IPS-15b (cell line): ENCODE results near the gene WDR37.

Experiments used
- H3K27me3 ChIP-seq: one replicate; pipeline ENCODE4 v1.6.1; 2013; ENCODE audit warnings: low read length; ENCODE audit not compliant: control insufficient read depth, insufficient read depth
- H3K36me3 ChIP-seq: one replicate; pipeline ENCODE4 v1.6.1; 2013; ENCODE audit warnings: low read length; ENCODE audit not compliant: control insufficient read depth, insufficient read depth
- H3K4me1 ChIP-seq: one replicate; pipeline ENCODE4 v1.6.1; 2013; ENCODE audit warnings: mild to moderate bottlenecking, low read length; ENCODE audit not compliant: control insufficient read depth, insufficient read depth
- H3K4me3 ChIP-seq: one replicate; pipeline ENCODE4 v1.5.1; 2013; ENCODE audit warnings: low read depth, low read length
- H3K9ac ChIP-seq: one replicate; pipeline ENCODE4 v1.6.1; 2013; ENCODE audit warnings: low read depth, mild to moderate bottlenecking, low read length
- H3K9me3 ChIP-seq: one replicate; pipeline ENCODE4 v1.6.1; 2013; ENCODE audit warnings: mild to moderate bottlenecking, low read length; ENCODE audit not compliant: control insufficient read depth, insufficient read depth

The WDR37 gene

GRCh38 chr10:1123198-1123597 is 67.0 kb downstream of the WDR37 start:
- Histone ChIP-seq H3K9me3 (no peaks in the 10 kb centered on the region), H3K4me3 (no peak overlapping the region), H3K36me3 (peaks cover 22% of the 10 kb centered on the region), H3K4me1 (no peaks in the 10 kb centered on the region), H3K9ac (no peak overlapping the region), H3K27me3 (no peaks in the 10 kb centered on the region)

GRCh38 chr10:1123972-1124371 is 67.8 kb downstream of the WDR37 start:
- Histone ChIP-seq H3K27me3 (no peaks in the 10 kb centered on the region), H3K4me3 (no peak overlapping the region), H3K9me3 (no peaks in the 10 kb centered on the region), H3K4me1 (no peaks in the 10 kb centered on the region), H3K9ac (no peak overlapping the region), H3K36me3 (peaks cover 25% of the 10 kb centered on the region)

- Histone ChIP-seq H3K36me3 (peaks cover 29% of the 10 kb centered on the region), H3K9me3 (no peaks in the 10 kb centered on the region), H3K4me3 (no peak overlapping the region), H3K9ac (no peak overlapping the region), H3K4me1 (no peaks in the 10 kb centered on the region), H3K27me3 (no peaks in the 10 kb centered on the region)
These were observed 68.6 kb downstream of the WDR37 start for GRCh38 chr10:1124796-1125195.

GRCh38 chr10:1126461-1126860 is 70.3 kb downstream of the WDR37 start:
- Histone ChIP-seq H3K36me3 (peaks cover 33% of the 10 kb centered on the region), H3K9ac (no peak overlapping the region), H3K4me3 (no peak overlapping the region), H3K4me1 (no peaks in the 10 kb centered on the region), H3K9me3 (no peaks in the 10 kb centered on the region), H3K27me3 (no peaks in the 10 kb centered on the region)

GRCh38 chr10:1127629-1128028 is 71.4 kb downstream of the WDR37 start:
- no peak overlapping the region for H3K4me3 ChIP-seq
- no peak overlapping the region for H3K9ac ChIP-seq
- H3K36me3 ChIP-seq, result peaks cover 24% of the 10 kb centered on the region
- H3K4me1 ChIP-seq, result no peaks in the 10 kb centered on the region
- no peaks in the 10 kb centered on the region for H3K27me3 ChIP-seq
- H3K9me3 ChIP-seq, result no peaks in the 10 kb centered on the region

GRCh38 chr10:1128115-1128514 is 71.9 kb downstream of the WDR37 start:
- Histone ChIP-seq H3K27me3 (no peaks in the 10 kb centered on the region), H3K4me3 (no peak overlapping the region), H3K4me1 (no peaks in the 10 kb centered on the region), H3K9me3 (no peaks in the 10 kb centered on the region), H3K9ac (no peak overlapping the region), H3K36me3 (peaks cover 24% of the 10 kb centered on the region)

- Histone ChIP-seq H3K4me1 (no peaks in the 10 kb centered on the region), H3K27me3 (no peaks in the 10 kb centered on the region), H3K36me3 (peaks cover 24% of the 10 kb centered on the region), H3K9me3 (no peaks in the 10 kb centered on the region), H3K4me3 (no peak overlapping the region), H3K9ac (no peak overlapping the region)
These were observed 72.5 kb downstream of the WDR37 start for GRCh38 chr10:1128649-1129048.

GRCh38 chr10:1130226-1130625 is 74.0 kb downstream of the WDR37 start:
- H3K4me1 ChIP-seq, result no peaks in the 10 kb centered on the region

GRCh38 chr10:1130995-1131790 is 75.0 kb downstream of the WDR37 start:
- Histone ChIP-seq H3K9ac (no peak overlapping the region), H3K4me3 (no peak overlapping the region), H3K4me1 (no peaks in the 10 kb centered on the region), H3K36me3 (peaks cover 17% of the 10 kb centered on the region), H3K9me3 (no peaks in the 10 kb centered on the region), H3K27me3 (no peaks in the 10 kb centered on the region)

More at GRCh38 chr10:1130226-1130625, 74.0 kb downstream of the WDR37 start:
- Histone ChIP-seq H3K9ac (no peak overlapping the region), H3K4me3 (no peak overlapping the region), H3K9me3 (no peaks in the 10 kb centered on the region), H3K36me3 (peaks cover 17% of the 10 kb centered on the region), H3K27me3 (no peaks in the 10 kb centered on the region)

GRCh38 chr10:1132584-1132983 is 76.4 kb downstream of the WDR37 start:
- Histone ChIP-seq H3K4me1 (no peaks in the 10 kb centered on the region), H3K9me3 (no peaks in the 10 kb centered on the region), H3K4me3 (no peak overlapping the region), H3K9ac (no peak overlapping the region), H3K36me3 (peaks cover 17% of the 10 kb centered on the region), H3K27me3 (no peaks in the 10 kb centered on the region)

- Histone ChIP-seq H3K4me3 (no peak overlapping the region), H3K36me3 (peaks cover 17% of the 10 kb centered on the region), H3K4me1 (no peaks in the 10 kb centered on the region), H3K9me3 (no peaks in the 10 kb centered on the region), H3K9ac (no peak overlapping the region), H3K27me3 (no peaks in the 10 kb centered on the region)
These were observed 77.4 kb downstream of the WDR37 start for GRCh38 chr10:1133495-1134045.

GRCh38 chr10:1134156-1134555 is 78.0 kb downstream of the WDR37 start:
- no peak overlapping the region for H3K4me3 ChIP-seq
- H3K4me1 ChIP-seq, result no peaks in the 10 kb centered on the region
- H3K9me3 ChIP-seq, result no peaks in the 10 kb centered on the region
- H3K27me3 ChIP-seq, result no peaks in the 10 kb centered on the region
- peaks cover 13% of the 10 kb centered on the region for H3K36me3 ChIP-seq
- H3K9ac ChIP-seq, result no peak overlapping the region
